Left renal pelvis (tissue), 4 donors: ENCODE measurements around the gene LINGO1. TPM values are rescaled to one million over a fixed set of nuclear protein-coding genes. Genes with fewer than 3 reads are reported as not detected.
A peak's percentile ranks its signal among the peaks of the same experiment; 100 is the strongest.

ENCODE experiments used
- DNase-seq, 4 donors: peaks; one replicate each; pipeline ENCODE4 v3.0.0-alpha.2; 2013; ENCODE audit warnings: low read depth in 4 of 4, low spot score in 3 of 4
- polyA plus RNA-seq, 4 donors: library from polyadenylated mRNA; unstranded; fragments of 120-200 nt; gene quantifications; one replicate each; pipeline ENCODE4 v1.2.1, GENCODE V29; 2013; ENCODE audit not compliant: insufficient read length in 4 of 4

LINGO1 gene
- polyA plus RNA-seq: 10 to 100 TPM; 11.8 to 16.1 (median 14.6) TPM

- peak in 1 of 4 donors; percentile 26 for DNase-seq
Measured at GRCh38 chr15:77632534-77633133, at the start of gene LINGO1. LINGO1 (minus strand) TSS chr15:77632912; CDS start chr15:77632315, 597 bp downstream.

GRCh38 chr15:77681362-77681761, 48.6 kb upstream of the LINGO1 start:
- DNase-seq: no peak

- DNase-seq: no peak
Measured at GRCh38 chr15:77676569-77677375, 44.1 kb upstream of the LINGO1 start.

- DNase-seq: no peak
Measured at GRCh38 chr15:77675806-77676415, 43.2 kb upstream of the LINGO1 start.

- DNase-seq: no peak
Measured at GRCh38 chr15:77674327-77674726, 41.6 kb upstream of the LINGO1 start.

- no peak for DNase-seq
Measured at GRCh38 chr15:77673866-77674265, 41.2 kb upstream of the LINGO1 start.

- DNase-seq: no peak
Measured at GRCh38 chr15:77672135-77672534, 39.4 kb upstream of the LINGO1 start.

GRCh38 chr15:77671362-77672056, 38.8 kb upstream of the LINGO1 start:
- no peak for DNase-seq

GRCh38 chr15:77670558-77671361, 38.0 kb upstream of the LINGO1 start:
- DNase-seq: no peak

- DNase-seq: no peak
Measured at GRCh38 chr15:77669896-77670295, 37.2 kb upstream of the LINGO1 start.

- no peak for DNase-seq
Measured at GRCh38 chr15:77667338-77668234, 34.9 kb upstream of the LINGO1 start.

GRCh38 chr15:77666296-77666660, 33.6 kb upstream of the LINGO1 start:
- DNase-seq: no peak

- DNase-seq: no peak
Measured at GRCh38 chr15:77665530-77666295, 33.0 kb upstream of the LINGO1 start.

GRCh38 chr15:77664428-77664827, 31.7 kb upstream of the LINGO1 start:
- no peak for DNase-seq

GRCh38 chr15:77663256-77663655, 30.5 kb upstream of the LINGO1 start:
- no peak for DNase-seq

GRCh38 chr15:77659350-77660321, 26.9 kb upstream of the LINGO1 start:
- peak in 2 of 4 donors; percentile 14 to 17 for DNase-seq

- no peak for DNase-seq
Measured at GRCh38 chr15:77658304-77658703, 25.6 kb upstream of the LINGO1 start.
